PC-9 (cell line): ENCODE data around the gene TMEM120B. TPM values are rescaled to one million over a fixed set of nuclear protein-coding genes. Genes with fewer than 3 reads are reported as not detected.

Experiments
- BruUV-seq: library from RNA; stranded (reverse); fragments of 400-500 nt; replicated peaks from 2 replicates; lab custom pipeline; 2021; lab: Mats Ljungman, UMichigan
- CTCF ChIA-PET: fragments of 300-600 bp; sonication (Branson Sonifier 250); formaldehyde crosslinking; loops from one replicate; lab custom pipeline; 2022; ENCODE audit warnings: antibody characterized with exemption; lab: Charles Lee
- POLR2A ChIA-PET: fragments of 300-600 bp; sonication (Branson Sonifier 250); formaldehyde crosslinking; loops from one replicate; lab custom pipeline; 2022; ENCODE audit warnings: antibody characterized with exemption; ENCODE audit not compliant: unreplicated experiment; lab: Charles Lee
- DNase-seq, 2 experiments: peaks; one replicate each; pipeline versions ENCODE4 v3.0.0 to v3.0.0-alpha.2; 2015 to 2022; ENCODE audit warnings: mixed read lengths in 1 of 2
- H2AFZ ChIP-seq: fragments of 200-600 bp; sonication (generic); 2 replicates; pipeline ENCODE4 v1.8.1; 2017; ENCODE audit warnings: antibody characterized with exemption
- H3F3A ChIP-seq: fragments of 200-600 bp; sonication (generic); 2 replicates; pipeline ENCODE4 v1.8.1; 2017; ENCODE audit warnings: antibody characterized with exemption, mild to moderate bottlenecking, low read depth; ENCODE audit not compliant: insufficient read depth
- H3K27ac ChIP-seq: fragments of 200-600 bp; sonication (generic); 2 replicates; pipeline ENCODE4 v1.6.1; 2016; ENCODE audit warnings: mixed run types
- H3K27me3 ChIP-seq: fragments of 200-600 bp; sonication (generic); 2 replicates; pipeline ENCODE4 v1.6.1; 2016; ENCODE audit warnings: low read depth, mixed run types; ENCODE audit not compliant: insufficient read depth
- H3K36me3 ChIP-seq: fragments of 200-600 bp; sonication (generic); 2 replicates; pipeline ENCODE4 v1.6.1; 2016; ENCODE audit warnings: low read depth, mixed run types
- H3K4me1 ChIP-seq: fragments of 200-600 bp; sonication (generic); replicated peaks from 2 replicates; pipeline ENCODE4 v1.6.1; 2016; ENCODE audit warnings: mixed run types; ENCODE audit not compliant: insufficient read depth
- H3K4me2 ChIP-seq: fragments of 200-600 bp; sonication (generic); 2 replicates; pipeline ENCODE4 v1.6.1; 2017; ENCODE audit warnings: mixed run types
- H3K4me3 ChIP-seq: fragments of 200-600 bp; sonication (generic); 2 replicates; pipeline ENCODE4 v1.6.1; 2016; ENCODE audit warnings: mixed run types
- H3K79me2 ChIP-seq: fragments of 200-600 bp; sonication (generic); 2 replicates; pipeline ENCODE4 v1.6.1; 2017; ENCODE audit warnings: low read depth, mixed run types
- H3K9me2 ChIP-seq: fragments of 200-600 bp; sonication (generic); 2 replicates; pipeline ENCODE4 v1.8.1; 2017; ENCODE audit warnings: mild to moderate bottlenecking; ENCODE audit not compliant: insufficient read depth
- H3K9me3 ChIP-seq: fragments of 200-600 bp; sonication (generic); 2 replicates; pipeline ENCODE4 v1.8.1; 2016; ENCODE audit warnings: low read depth; ENCODE audit not compliant: insufficient read depth
- H4K20me1 ChIP-seq: fragments of 200-600 bp; sonication (generic); 2 replicates; pipeline ENCODE4 v1.8.1; 2017; ENCODE audit not compliant: insufficient read depth
- EZH2 ChIP-seq: fragments of 200-600 bp; sonication (generic); IDR thresholded peaks from 2 replicates; pipeline ENCODE4 v1.8.0; 2017; ENCODE audit warnings: antibody characterized with exemption, low read depth
- intact Hi-C: fragments of 100-400 bp; cut with micrococcal nuclease; formaldehyde crosslinking; loops from one replicate; pipeline ENCODE4 v1.10.0; 2022; ENCODE audit not compliant: unreplicated experiment
- total RNA-seq: library from RNA; stranded (reverse); gene quantifications from 2 replicates; pipeline ENCODE4 v1.2.3, GENCODE V29; 2021
- TF ChIP-seq, protein P1 (sequence below): fragments of 200-600 bp; sonication (generic); conservative IDR thresholded peaks from 2 replicates; pipeline ENCODE4 v1.6.1; 2017; ENCODE audit warnings: mixed run types, antibody characterized with exemption, mild to moderate bottlenecking, moderate library complexity

TMEM120B gene
- total RNA-seq, 1 experiment from 2014 or later, result 12.4 TPM

GRCh38 chr12:121819212-121819949 lies 106.8 kb downstream of the TMEM120B start:
- TF ChIP-seq, protein P1, sequence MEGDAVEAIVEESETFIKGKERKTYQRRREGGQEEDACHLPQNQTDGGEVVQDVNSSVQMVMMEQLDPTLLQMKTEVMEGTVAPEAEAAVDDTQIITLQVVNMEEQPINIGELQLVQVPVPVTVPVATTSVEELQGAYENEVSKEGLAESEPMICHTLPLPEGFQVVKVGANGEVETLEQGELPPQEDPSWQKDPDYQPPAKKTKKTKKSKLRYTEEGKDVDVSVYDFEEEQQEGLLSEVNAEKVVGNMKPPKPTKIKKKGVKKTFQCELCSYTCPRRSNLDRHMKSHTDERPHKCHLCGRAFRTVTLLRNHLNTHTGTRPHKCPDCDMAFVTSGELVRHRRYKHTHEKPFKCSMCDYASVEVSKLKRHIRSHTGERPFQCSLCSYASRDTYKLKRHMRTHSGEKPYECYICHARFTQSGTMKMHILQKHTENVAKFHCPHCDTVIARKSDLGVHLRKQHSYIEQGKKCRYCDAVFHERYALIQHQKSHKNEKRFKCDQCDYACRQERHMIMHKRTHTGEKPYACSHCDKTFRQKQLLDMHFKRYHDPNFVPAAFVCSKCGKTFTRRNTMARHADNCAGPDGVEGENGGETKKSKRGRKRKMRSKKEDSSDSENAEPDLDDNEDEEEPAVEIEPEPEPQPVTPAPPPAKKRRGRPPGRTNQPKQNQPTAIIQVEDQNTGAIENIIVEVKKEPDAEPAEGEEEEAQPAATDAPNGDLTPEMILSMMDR, result no peak
- no peak for TF ChIP-seq EZH2
- DNase-seq, result no peak
- Histone ChIP-seq H4K20me1 (peaks cover 9% of the 10 kb centered on the region; the same call in 1 of the 2 replicates), H2AFZ (no peak overlapping the region), H3F3A (no peaks in the 10 kb centered on the region; the same call in 1 of the 2 replicates), H3K4me3 (no peak overlapping the region), H3K9me2 (no peaks in the 10 kb centered on the region), H3K27ac (no peak overlapping the region), H3K79me2 (no peaks in the 10 kb centered on the region), H3K4me1 (no peaks in the 10 kb centered on the region), H3K4me2 (no peak overlapping the region), H3K9me3 (no peaks in the 10 kb centered on the region), H3K36me3 (peaks cover 14% of the 10 kb centered on the region; the same call in 1 of the 2 replicates), H3K27me3 (no peaks in the 10 kb centered on the region)
- CTCF ChIA-PET, result no interaction called here
- intact Hi-C loops, result no loop called here
- no TSS peak for BruUV-seq
- POLR2A ChIA-PET, result no interaction called here

GRCh38 chr12:121820056-121820455 lies 107.5 kb downstream of the TMEM120B start:
- no peak overlapping the region for H2AFZ ChIP-seq
- no peaks in the 10 kb centered on the region; the same call in 1 of the 2 replicates for H3F3A ChIP-seq
- TF ChIP-seq EZH2, result no peak
- TF ChIP-seq, protein P1, result no peak
- ChIA-PET POLR2A (interaction anchor here (0.7 kb wide), 1 partner anchor 65 kb away, joined by 5 read pairs; no protein-coding TSS in a partner anchor), CTCF (no interaction called here)
- no peaks in the 10 kb centered on the region for H3K4me1 ChIP-seq
- peaks cover 3% of the 10 kb centered on the region; the same call in 1 of the 2 replicates for H4K20me1 ChIP-seq
- H3K9me3 ChIP-seq, result no peaks in the 10 kb centered on the region
- H3K4me3 ChIP-seq, result no peak overlapping the region
- peaks cover 13% of the 10 kb centered on the region; the same call in 1 of the 2 replicates for H3K36me3 ChIP-seq
- H3K79me2 ChIP-seq, result no peaks in the 10 kb centered on the region
- no peak overlapping the region for H3K4me2 ChIP-seq
- intact Hi-C loops, result no loop called here
- H3K27ac ChIP-seq, result no peak overlapping the region
- H3K27me3 ChIP-seq, result no peaks in the 10 kb centered on the region
- BruUV-seq, result no TSS peak
- DNase-seq, result no peak
- H3K9me2 ChIP-seq, result no peaks in the 10 kb centered on the region

DNA sequence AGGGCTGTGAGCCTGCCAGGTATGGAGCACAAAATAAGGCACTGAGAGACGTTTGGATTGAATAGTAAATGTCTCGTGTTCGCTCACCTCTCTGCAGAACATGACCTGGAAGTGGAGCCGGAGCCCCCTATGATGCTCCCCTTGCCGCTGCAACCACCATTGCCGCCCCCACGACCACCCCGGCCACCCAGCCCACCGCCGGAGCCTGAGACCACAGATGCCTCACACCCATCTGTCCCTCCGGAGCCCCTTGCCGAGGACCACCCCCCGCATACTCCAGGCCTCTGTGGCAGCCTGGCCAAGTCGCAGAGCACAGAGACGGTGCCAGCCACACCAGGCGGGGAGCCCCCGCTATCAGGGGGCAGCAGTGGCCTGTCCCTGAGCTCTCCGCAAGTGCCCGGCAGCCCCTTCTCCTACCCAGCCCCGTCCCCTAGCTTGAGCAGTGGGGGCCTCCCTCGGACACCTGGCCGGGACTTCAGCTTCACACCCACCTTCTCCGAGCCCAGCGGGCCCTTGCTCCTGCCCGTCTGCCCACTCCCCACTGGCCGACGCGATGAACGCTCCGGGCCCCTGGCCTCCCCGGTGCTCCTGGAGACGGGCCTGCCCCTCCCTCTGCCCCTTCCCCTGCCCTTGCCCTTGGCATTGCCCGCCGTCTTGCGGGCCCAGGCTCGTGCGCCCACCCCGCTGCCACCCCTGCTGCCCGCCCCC lies 110.0 kb downstream of the TMEM120B start:
- no peaks in the 10 kb centered on the region for H3K79me2 ChIP-seq
- no peak overlapping the region for H2AFZ ChIP-seq
- ChIA-PET POLR2A (interaction anchor here (0.5 kb wide), 1 partner anchor 13 kb away, joined by 17 read pairs; no protein-coding TSS in a partner anchor), CTCF (no interaction called here)
- peaks cover 7% of the 10 kb centered on the region; the same call in 1 of the 2 replicates for H3K36me3 ChIP-seq
- H4K20me1 ChIP-seq, result peaks cover 3% of the 10 kb centered on the region; the same call in 1 of the 2 replicates
- no TSS peak for BruUV-seq
- H3K27ac ChIP-seq, result no peak overlapping the region
- H3K9me2 ChIP-seq, result no peaks in the 10 kb centered on the region
- TF ChIP-seq, protein P1, result no peak
- TF ChIP-seq EZH2, result no peak
- no peak for DNase-seq
- no peaks in the 10 kb centered on the region for H3K4me1 ChIP-seq
- H3K27me3 ChIP-seq, result no peaks in the 10 kb centered on the region
- H3K9me3 ChIP-seq, result no peaks in the 10 kb centered on the region
- intact Hi-C loops, result no loop called here
- H3K4me2 ChIP-seq, result no peak overlapping the region
- no peaks in the 10 kb centered on the region for H3F3A ChIP-seq
- H3K4me3 ChIP-seq, result no peak overlapping the region
